ENCODE data around the gene CDK17.
A peak's percentile ranks its signal among the peaks of the same experiment; 100 is the strongest.

DNA sequence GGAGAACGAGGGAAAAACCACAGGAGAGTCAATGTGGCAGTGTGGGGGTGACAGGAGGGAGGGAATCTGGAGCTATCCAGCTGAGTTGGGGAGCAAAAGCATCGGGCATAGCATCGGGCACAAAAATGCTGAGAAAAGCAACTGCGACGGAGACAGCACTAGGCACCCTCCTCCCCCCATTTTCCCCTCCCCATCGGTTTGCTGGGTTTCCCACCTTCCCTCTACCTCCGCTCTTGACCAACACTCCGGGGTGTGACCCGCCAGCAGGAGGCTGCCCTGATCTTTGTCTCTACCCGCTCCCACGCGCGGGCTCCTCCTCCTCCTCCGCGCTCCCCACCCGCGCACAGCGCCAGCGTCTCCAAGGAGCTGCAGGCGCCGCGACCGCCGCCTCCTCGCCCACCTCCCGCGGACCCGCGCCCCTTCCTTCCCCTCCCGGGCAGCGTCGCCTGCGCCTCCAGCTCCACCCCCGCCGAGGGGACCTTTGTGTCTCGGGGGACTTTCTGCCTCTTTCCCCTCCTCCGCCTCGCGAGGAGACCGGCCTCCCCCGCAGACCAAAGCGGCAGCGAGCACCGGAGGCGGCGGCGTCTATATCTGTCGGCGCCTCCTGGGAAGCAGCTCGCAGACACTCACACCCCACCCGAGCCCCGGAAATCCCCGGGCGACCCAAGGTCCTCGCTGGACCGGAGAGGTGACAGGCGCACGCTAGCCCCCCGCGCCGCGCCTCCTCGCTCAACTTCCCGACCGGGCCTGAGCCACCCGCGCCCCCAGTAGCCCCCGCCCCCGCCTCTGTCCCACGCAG, 920 bp downstream of the CDK17 start:
- no peak for TF ChIP-seq CREB1 (IDR thresholded peaks at IDR 0.05; ENCODE audit: low read depth)
- 0 out of 2 replicates have a peak, but pooled peaks have one; percentile 33 for TF ChIP-seq TAF1 (IDR thresholded peaks at IDR 0.05; ENCODE audit: low read depth)
- TF ChIP-seq, protein P1, sequence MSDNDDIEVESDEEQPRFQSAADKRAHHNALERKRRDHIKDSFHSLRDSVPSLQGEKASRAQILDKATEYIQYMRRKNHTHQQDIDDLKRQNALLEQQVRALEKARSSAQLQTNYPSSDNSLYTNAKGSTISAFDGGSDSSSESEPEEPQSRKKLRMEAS (IDR thresholded peaks at IDR 0.05), result 0 out of 2 replicates have a peak, but pooled peaks have one; percentile 24
- TF ChIP-seq, protein P2, sequence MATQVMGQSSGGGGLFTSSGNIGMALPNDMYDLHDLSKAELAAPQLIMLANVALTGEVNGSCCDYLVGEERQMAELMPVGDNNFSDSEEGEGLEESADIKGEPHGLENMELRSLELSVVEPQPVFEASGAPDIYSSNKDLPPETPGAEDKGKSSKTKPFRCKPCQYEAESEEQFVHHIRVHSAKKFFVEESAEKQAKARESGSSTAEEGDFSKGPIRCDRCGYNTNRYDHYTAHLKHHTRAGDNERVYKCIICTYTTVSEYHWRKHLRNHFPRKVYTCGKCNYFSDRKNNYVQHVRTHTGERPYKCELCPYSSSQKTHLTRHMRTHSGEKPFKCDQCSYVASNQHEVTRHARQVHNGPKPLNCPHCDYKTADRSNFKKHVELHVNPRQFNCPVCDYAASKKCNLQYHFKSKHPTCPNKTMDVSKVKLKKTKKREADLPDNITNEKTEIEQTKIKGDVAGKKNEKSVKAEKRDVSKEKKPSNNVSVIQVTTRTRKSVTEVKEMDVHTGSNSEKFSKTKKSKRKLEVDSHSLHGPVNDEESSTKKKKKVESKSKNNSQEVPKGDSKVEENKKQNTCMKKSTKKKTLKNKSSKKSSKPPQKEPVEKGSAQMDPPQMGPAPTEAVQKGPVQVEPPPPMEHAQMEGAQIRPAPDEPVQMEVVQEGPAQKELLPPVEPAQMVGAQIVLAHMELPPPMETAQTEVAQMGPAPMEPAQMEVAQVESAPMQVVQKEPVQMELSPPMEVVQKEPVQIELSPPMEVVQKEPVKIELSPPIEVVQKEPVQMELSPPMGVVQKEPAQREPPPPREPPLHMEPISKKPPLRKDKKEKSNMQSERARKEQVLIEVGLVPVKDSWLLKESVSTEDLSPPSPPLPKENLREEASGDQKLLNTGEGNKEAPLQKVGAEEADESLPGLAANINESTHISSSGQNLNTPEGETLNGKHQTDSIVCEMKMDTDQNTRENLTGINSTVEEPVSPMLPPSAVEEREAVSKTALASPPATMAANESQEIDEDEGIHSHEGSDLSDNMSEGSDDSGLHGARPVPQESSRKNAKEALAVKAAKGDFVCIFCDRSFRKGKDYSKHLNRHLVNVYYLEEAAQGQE (IDR thresholded peaks at IDR 0.05; ENCODE audit: low read depth), result peak; percentile 35
- no peak for TF ChIP-seq EP300 (IDR thresholded peaks at IDR 0.05; ENCODE audit: borderline replicate concordance)
- TF ChIP-seq RAD21 (IDR thresholded peaks at IDR 0.05; ENCODE audit: low read depth), result no peak
- 0 out of 2 replicates have a peak, but pooled peaks have one; percentile 4 for TF ChIP-seq TEAD4 (IDR thresholded peaks at IDR 0.05)
- TF ChIP-seq YY1 (IDR thresholded peaks at IDR 0.05; ENCODE audit: low read depth), result peak; percentile 51; the same call in 1 of the 2 replicates
